ENCODE data around the gene CLN5. TPM values are rescaled to one million over a fixed set of nuclear protein-coding genes. Genes with fewer than 3 reads are reported as not detected.
A peak's percentile ranks its signal among the peaks of the same experiment; 100 is the strongest.

The CLN5 gene
- total RNA-seq, 1 donor, result 40.0 TPM

- H3K4me3 ChIP-seq (ENCODE audit: low read depth, low read length), result no peak overlapping the region
- no peak for TF ChIP-seq CTCF (IDR thresholded peaks at IDR 0.05; ENCODE audit: insufficient read depth, low read length)
These were observed 47.1 kb downstream of the CLN5 start for GRCh38 chr13:77038907-77039480.

DNA sequence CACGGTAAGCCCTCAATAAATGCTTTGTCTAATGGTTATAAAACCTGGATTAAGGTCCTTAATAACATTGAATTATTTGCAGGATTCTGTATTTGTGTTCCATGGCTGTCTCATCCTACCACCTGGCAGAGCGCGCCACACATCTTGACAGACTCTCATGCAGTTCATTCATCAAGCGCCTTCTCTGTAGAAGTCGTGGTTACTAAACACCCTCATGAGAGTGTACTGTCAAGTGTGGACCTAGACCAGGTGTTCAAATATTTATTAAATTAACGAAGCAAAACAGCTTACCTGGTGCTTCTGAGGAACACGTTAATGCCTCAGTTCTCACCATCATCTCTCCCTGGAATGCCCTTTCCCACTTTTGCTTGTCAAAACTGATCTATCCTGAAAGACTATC lies 48.2 kb downstream of the CLN5 start:
- DNase-seq (ENCODE audit: low read depth), result no peak
- H3K4me3 ChIP-seq (ENCODE audit: low read depth, low read length), result no peak overlapping the region
- TF ChIP-seq CTCF (IDR thresholded peaks at IDR 0.05; ENCODE audit: insufficient read depth, low read length), result no peak

More at GRCh38 chr13:77038907-77039480, 47.1 kb downstream of the CLN5 start:
- no peak for DNase-seq (ENCODE audit: low read depth)

DNA sequence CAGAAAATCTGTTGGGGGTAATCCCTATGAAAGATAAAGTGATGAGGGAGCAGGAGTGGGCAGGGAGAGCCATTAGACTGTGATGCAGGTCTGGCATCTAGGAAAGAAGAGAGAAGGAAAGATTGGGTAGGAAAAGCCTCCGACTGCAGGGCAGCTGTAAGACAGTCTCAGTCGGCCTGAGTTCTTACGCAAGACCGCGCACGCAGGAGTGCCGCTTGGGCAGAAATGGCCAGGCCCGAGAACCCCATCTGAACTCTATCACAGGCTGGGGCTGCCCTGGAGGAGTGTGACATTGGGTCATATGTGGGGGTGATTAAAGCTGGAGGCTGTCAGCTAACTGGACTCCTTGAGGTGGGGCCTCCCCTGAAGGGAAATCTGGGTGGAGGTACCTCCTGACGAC lies 49.0 kb downstream of the CLN5 start:
- no peak for TF ChIP-seq CTCF (IDR thresholded peaks at IDR 0.05; ENCODE audit: insufficient read depth, low read length)
- no peak for DNase-seq (ENCODE audit: low read depth)
- H3K4me3 ChIP-seq (ENCODE audit: low read depth, low read length), result no peak overlapping the region

- no peak for DNase-seq (ENCODE audit: low read depth)
- H3K4me3 ChIP-seq (ENCODE audit: low read depth, low read length), result no peak overlapping the region
- TF ChIP-seq CTCF (IDR thresholded peaks at IDR 0.05; ENCODE audit: insufficient read depth, low read length), result no peak
These were observed 50.8 kb downstream of the CLN5 start for GRCh38 chr13:77042566-77043177.

GRCh38 chr13:77047649-77048343 lies 55.9 kb downstream of the CLN5 start:
- H3K4me3 ChIP-seq (ENCODE audit: low read depth, low read length), result no peak overlapping the region
- TF ChIP-seq CTCF (IDR thresholded peaks at IDR 0.05; ENCODE audit: insufficient read depth, low read length), result no peak
- DNase-seq (ENCODE audit: low read depth), result no peak

- H3K4me3 ChIP-seq (ENCODE audit: low read depth, low read length), result no peak overlapping the region
- TF ChIP-seq CTCF (IDR thresholded peaks at IDR 0.05; ENCODE audit: insufficient read depth, low read length), result no peak
- peak; percentile 3 for DNase-seq (ENCODE audit: low read depth)
These were observed 56.8 kb downstream of the CLN5 start for GRCh38 chr13:77048681-77049080.

Measured in fibroblast of the aortic adventitia (primary cell).